GM18870 (cell line): Measurements from ENCODE around the gene CAPN14.
"Not testable (repeated sequence)": the region's sequence is repeated elsewhere in the genome, so short reads cannot be mapped to it uniquely, and the experiment has no call there.

Experiments used
- ATAC-seq: cut with Tn5 transposase; IDR thresholded peaks from one replicate; pipeline ENCODE4 v1.9.1; 2021; ENCODE audit warnings: moderate library complexity; ENCODE audit not compliant: unreplicated experiment

Gene CAPN14

DNA sequence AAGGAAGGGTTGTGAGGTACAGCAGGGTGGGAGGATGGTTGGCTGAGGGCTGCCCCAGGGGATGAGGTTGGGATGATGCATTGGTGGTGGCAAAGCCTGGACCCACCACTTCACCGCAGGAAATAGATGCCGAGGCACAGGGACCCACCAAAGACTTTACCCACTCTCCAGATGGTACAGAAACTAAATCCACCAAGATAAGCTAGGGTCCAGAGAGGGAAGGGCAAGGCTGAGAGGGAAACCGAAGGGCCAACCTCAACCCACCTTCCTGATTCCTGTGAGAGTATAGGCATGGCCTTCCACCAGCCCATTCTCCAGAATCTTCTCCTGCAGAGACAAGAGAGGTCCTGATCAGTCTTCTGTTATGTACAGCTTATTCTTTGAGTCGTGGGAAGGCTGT, 18.1 kb downstream of the CAPN14 start:
- ATAC-seq, result no peak

DNA sequence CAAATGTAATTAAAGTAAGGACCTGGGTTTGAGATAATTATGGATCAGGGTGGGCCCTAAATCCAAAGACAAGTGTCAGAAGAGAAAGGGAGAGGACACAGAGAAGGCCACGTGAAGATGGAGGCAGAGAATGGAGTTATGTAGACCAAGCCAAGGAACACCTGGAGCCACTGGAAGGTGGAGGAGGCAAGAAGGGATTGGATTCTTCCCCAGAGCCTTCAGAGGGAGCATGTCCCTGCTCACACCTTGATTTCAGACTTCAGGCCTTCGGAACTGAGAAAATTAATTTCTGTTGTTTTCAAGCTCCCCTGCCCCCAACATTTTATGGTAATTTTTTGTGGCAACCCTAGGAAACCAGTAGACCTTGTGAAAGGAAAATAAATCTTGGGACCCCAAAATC, 19.6 kb downstream of the CAPN14 start:
- no peak for ATAC-seq

- no peak for ATAC-seq
Measured at GRCh38 chr2:31197166-31197565, 20.1 kb downstream of the CAPN14 start.

DNA sequence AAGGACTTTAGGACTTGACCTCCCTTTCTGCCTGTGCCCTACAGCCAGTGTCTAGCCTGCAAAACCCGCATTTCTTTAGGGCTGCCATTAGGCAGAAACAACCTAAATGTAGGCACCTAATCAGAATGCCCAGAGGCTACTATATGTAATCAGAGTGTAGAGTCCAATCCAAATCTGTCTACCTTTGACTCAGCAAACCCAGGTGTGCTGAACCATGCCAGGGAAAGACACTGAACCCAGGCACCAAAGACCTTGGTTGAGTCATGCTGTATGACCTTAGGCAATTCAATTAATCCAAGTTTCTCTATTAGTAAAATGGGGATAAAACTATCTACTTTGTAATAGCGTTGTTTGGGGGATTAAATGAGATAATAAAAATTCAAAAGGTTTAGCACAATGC, 20.7 kb downstream of the CAPN14 start:
- no peak for ATAC-seq

DNA sequence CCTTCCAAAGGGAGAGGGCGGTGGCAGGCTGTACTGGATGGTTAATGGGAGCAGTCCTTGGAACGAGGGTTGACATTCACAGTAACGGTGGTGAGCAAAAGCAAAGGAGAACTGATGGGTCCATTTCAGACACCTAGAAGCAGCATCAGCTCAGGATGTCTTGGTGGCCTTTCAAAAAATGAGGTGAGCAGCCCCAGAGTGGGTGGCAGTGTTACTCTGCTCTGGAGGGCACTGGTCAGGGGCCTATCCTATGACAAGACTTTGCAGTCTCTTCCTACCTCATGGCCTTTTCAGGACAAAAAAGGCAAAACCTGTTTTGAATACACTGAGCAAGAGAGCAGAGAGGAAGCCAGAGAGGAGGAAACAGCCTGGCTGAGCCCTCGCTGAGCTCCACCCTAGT, 23.5 kb downstream of the CAPN14 start:
- ATAC-seq, result no peak

- no peak for ATAC-seq
Measured at GRCh38 chr2:31192851-31193392, 24.4 kb downstream of the CAPN14 start.

DNA sequence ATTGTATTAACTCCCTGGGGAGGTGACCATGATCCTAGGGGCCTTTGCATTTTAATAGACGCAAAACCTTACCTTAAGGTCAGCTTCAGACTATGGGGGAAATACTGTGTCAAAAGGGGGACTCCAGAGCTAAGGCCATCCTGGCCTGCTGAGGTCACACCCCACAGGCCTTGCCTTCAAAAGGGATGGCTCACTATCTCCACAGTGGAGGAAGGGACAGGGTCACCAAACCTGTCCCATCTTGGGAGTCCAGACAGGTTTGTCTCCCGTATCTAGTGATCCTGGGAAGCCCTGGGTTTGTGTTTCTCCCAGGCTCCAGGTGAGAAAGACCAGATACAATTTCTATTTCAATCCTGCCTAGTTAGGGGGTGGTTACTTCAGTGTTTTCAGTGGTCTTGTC, 24.9 kb downstream of the CAPN14 start:
- ATAC-seq, result no peak

GRCh38 chr2:31191931-31192330, 25.4 kb downstream of the CAPN14 start:
- ATAC-seq, result no peak

GRCh38 chr2:31190188-31190587, 27.1 kb downstream of the CAPN14 start:
- no peak for ATAC-seq

DNA sequence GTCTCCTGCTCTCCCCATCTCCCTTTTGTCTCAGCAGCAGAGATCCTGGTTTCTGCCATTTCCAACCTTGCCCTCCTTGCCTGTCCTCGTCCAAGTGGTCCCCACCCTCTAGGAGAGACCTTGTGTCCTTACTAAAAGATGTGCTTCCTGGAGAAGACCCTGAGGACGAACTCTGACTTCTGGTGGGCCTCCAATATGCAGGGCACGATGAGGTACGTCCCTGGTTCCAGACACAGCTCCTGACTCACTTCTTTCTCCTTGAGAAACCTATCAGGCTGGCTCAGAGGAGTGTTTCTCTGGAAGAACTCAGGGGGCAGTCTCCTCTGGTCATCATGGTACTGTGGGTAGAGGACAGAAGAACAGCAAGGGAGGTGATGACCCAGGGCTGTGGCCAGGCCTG, 28.2 kb downstream of the CAPN14 start:
- ATAC-seq, result no peak

DNA sequence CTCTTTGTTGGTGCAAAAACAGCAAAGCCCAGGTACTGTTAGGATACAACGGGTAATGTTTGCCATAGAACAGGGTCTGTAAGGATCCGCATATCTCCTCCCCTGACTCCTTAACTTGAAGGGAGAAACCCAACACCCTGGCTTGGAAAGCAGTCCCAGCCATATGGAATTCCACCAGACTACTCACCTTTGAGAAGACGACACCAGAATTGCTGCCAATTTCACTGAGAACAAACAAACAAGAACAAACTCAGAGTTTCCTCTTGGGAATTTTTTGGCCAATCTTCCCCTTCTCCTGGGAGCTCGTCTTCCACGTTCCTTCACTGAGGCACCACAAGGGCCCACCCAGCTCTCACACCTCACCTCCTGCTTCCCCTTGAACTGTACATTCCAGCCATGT, 29.2 kb downstream of the CAPN14 start:
- no peak for ATAC-seq

DNA sequence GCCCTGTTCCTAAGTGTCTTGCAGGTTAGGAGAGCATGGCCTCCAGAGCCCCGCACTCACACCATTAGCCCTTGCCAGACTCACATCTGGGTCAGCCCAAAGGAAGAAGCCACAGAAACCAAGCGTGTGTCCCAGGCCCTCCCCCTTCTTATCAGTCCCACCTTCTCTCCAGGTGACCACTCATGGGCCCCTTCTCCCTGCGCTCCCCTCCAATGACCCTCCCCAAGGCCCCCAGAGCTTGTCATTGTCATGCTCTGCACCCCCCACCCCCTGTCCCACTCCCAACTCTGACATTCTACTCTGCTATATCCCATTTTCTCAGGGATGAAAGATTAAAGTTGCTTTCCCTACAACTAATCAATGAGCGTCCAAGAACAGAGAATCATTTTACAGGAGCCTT, 30.1 kb downstream of the CAPN14 start:
- ATAC-seq, result no peak

- not testable (repeated sequence) for ATAC-seq
Measured at GRCh38 chr2:31183973-31184372, 33.3 kb downstream of the CAPN14 start.

- ATAC-seq, result no peak
Measured at GRCh38 chr2:31176742-31177141, 40.6 kb downstream of the CAPN14 start.

- ATAC-seq, result no peak
Measured at GRCh38 chr2:31171142-31171541, 46.2 kb downstream of the CAPN14 start.

DNA sequence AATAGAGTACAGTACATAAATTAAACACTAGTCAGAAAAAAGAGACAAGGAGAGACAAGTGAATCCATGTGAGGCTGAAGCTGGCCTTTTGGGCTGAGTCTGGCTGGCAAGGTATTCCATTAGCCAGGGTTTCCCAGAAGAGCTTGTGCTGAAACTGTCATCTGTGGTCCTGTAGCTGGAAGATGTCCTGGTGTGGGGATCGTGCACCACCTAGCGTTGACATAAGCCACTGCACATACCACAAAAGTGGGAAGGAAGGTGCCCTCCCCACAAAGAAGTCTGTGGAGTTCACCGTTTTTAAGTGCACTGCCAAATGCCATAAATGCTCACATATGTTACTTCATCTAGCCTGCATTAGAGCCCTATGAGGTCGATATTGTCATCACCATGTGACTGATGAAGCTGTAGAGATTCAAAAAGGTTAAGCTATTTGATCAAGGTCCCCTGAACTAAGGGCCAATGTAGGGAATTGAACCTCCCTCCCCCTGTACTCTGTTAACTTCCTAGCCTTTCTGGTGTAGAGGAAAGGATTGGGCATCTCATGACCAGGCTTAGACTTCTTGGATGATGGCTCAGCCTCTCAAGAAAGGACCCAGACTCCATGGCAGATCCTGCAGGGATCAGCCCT, 47.1 kb downstream of the CAPN14 start:
- no peak for ATAC-seq

GRCh38 chr2:31168291-31168690, 49.0 kb downstream of the CAPN14 start:
- no peak for ATAC-seq

DNA sequence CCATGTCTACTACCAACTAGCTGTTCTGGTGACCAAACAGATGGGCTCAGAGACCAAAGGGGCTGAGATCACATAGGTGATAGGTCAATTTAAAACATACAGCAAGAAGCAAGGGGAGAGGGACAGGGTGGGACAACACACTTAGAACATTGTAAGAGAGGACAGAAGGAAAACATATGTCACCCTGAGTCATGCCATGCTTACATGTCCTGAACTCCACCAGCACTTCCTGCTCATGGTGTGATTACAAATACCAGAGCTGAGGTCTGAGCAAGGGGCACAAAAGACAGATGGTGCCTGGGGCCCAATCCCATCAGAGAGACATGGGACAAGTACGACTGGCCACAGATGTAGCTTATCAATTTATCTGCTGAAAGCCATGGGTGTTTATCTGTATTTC, 50.4 kb downstream of the CAPN14 start:
- ATAC-seq, result no peak

DNA sequence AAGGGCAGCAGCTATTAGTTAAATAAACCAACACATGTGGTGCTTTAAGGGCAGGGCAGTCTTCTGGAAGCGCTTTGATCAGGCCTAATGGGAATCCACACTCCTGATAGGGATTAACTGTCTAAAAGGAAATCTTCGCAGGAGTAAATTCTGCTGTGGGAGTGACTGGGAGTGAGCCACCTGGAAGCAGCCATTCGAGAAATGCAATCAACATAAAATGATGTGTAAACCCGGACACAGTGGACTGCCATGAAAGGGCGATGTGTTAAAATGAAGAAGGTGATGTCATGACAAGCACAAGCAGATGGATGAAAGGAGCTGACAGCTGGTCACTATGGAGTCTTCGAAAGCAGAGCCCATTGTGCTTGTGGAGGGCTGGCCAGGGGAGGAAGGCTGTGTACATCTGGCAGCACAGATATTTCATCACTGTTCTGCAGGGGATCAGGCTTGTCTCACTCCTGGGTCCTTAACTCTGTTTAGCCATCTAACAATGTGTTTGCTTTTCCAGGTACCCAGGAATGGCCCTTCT, 54.2 kb downstream of the CAPN14 start:
- no peak for ATAC-seq

DNA sequence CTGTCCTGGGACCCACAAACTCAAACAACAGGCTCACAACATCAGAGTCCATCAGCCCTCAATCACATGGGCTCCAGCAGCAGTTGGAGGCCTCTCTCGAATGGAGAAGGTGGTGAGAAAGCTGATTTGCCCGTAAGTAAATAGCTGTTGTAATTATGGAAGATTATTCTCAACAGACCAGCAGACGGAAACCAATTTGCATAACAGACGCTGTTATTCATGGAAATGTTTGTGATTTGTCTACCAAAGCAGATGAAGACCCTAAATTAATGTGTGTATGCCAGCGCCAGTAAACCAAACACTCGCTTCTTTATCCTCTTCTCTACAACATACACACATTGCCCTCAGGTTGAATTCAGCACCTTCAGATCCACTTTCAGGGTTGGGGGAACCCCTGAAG, 55.7 kb downstream of the CAPN14 start:
- no peak for ATAC-seq

- no peak for ATAC-seq
Measured at GRCh38 chr2:31151501-31151900, 65.8 kb downstream of the CAPN14 start.

- no peak for ATAC-seq
Measured at GRCh38 chr2:31150120-31150670, 67.1 kb downstream of the CAPN14 start.

DNA sequence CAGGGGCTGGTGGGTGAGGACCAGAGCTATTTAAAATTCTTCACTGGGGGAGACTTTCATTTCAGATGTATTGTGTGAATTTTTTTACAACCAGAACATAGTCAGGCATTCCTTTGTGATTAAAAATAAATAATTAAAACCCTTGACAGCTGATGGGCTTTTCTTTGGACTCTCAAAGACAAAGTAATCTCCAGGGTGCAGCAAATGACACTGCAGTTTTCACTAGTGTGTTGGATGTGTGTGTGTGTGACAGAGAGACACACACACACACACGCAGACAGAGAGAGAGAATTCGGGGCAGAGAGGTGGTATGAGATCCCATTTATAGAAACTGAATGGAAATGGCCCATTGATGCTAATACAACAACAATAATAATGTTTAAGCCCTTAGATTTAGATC, 68.8 kb downstream of the CAPN14 start:
- ATAC-seq, result no peak
